Measurements from ENCODE around the gene QKI. TPM values are rescaled to one million over a fixed set of nuclear protein-coding genes. Genes with fewer than 3 reads are reported as not detected.

Gene QKI
- total RNA-seq, 2 experiments from 2014 or later, result 48.6 to 62.7 TPM

GRCh38 chr6:163543321-163543720 is 128.8 kb downstream of the QKI start:
- H3K4me3 Mint-ChIP-seq, result no peak overlapping the region
- ChIA-PET POLR2A (no interaction called here), CTCF (interaction anchor here (0.9 to 1.9 kb wide), 2 partner anchors 10 to 11 kb away, joined by 3 to 4 read pairs; no protein-coding TSS in a partner anchor)
- DNase-seq (no peak), ATAC-seq (no peak)
- H3K9me3 Mint-ChIP-seq (ENCODE audit: low read depth), result no peaks in the 10 kb centered on the region
- peaks cover 8% of the 10 kb centered on the region for H3K36me3 Mint-ChIP-seq (ENCODE audit: low read depth)
- no peaks in the 10 kb centered on the region for H3K27me3 Mint-ChIP-seq
- intact Hi-C loops (cut with DNase I, micrococcal nuclease), result no loop called here
- H3K4me1 Mint-ChIP-seq, result peaks cover 9% of the 10 kb centered on the region
- H3K27ac Mint-ChIP-seq, result no peak overlapping the region

- no peak overlapping the region for H3K27ac Mint-ChIP-seq
- H3K4me3 Mint-ChIP-seq, result no peak overlapping the region
- peaks cover 4% of the 10 kb centered on the region for H3K4me1 Mint-ChIP-seq
- H3K9me3 Mint-ChIP-seq (ENCODE audit: low read depth), result no peaks in the 10 kb centered on the region
- ChIA-PET POLR2A (no interaction called here), CTCF (no interaction called here)
- no peak for ATAC-seq
- peaks cover 11% of the 10 kb centered on the region for H3K36me3 Mint-ChIP-seq (ENCODE audit: low read depth)
- no peaks in the 10 kb centered on the region for H3K27me3 Mint-ChIP-seq
- no peak for DNase-seq
- intact Hi-C loops (cut with DNase I, micrococcal nuclease), result no loop called here
These were observed 130.9 kb downstream of the QKI start for GRCh38 chr6:163545370-163545769.

- H3K4me3 Mint-ChIP-seq, result no peak overlapping the region
- ChIA-PET CTCF (no interaction called here), POLR2A (no interaction called here)
- ATAC-seq (no peak), DNase-seq (no peak)
- no peaks in the 10 kb centered on the region for H3K9me3 Mint-ChIP-seq (ENCODE audit: low read depth)
- H3K27ac Mint-ChIP-seq, result no peak overlapping the region
- H3K36me3 Mint-ChIP-seq (ENCODE audit: low read depth), result peaks cover 11% of the 10 kb centered on the region
- no peaks in the 10 kb centered on the region for H3K27me3 Mint-ChIP-seq
- intact Hi-C loops (cut with DNase I, micrococcal nuclease), result no loop called here
- peaks cover 7% of the 10 kb centered on the region for H3K4me1 Mint-ChIP-seq
These were observed 132.8 kb downstream of the QKI start for GRCh38 chr6:163547287-163547686.

- no peak overlapping the region for H3K27ac Mint-ChIP-seq
- ATAC-seq, result no peak
- no peak for DNase-seq
- POLR2A ChIA-PET, result no interaction called here
- H3K9me3 Mint-ChIP-seq (ENCODE audit: low read depth), result no peaks in the 10 kb centered on the region
- H3K4me3 Mint-ChIP-seq, result no peak overlapping the region
- intact Hi-C loops (cut with DNase I, micrococcal nuclease), result no loop called here
- H3K36me3 Mint-ChIP-seq (ENCODE audit: low read depth), result peaks cover 13% of the 10 kb centered on the region
- CTCF ChIA-PET, result interaction anchor here (0.6 kb wide), 1 partner anchor 13 kb away, joined by 3 read pairs; no protein-coding TSS in a partner anchor
- H3K4me1 Mint-ChIP-seq, result peaks cover 7% of the 10 kb centered on the region
- H3K27me3 Mint-ChIP-seq, result no peaks in the 10 kb centered on the region
These were observed 134.1 kb downstream of the QKI start for GRCh38 chr6:163548624-163549023.

GRCh38 chr6:163554032-163554431 is 139.5 kb downstream of the QKI start:
- POLR2A ChIA-PET, result no interaction called here
- Mint-ChIP-seq H3K9me3 (ENCODE audit: low read depth) (no peaks in the 10 kb centered on the region), H3K27me3 (no peaks in the 10 kb centered on the region), H3K4me1 (peaks cover 7% of the 10 kb centered on the region), H3K4me3 (no peak overlapping the region), H3K36me3 (ENCODE audit: low read depth) (peaks cover 28% of the 10 kb centered on the region), H3K27ac (no peak overlapping the region)
- no peak for DNase-seq
- intact Hi-C loops (cut with DNase I, micrococcal nuclease), result loop anchor here (1.0 to 10.0 kb wide), 4 partner anchors 137 to 401 kb away; no protein-coding TSS in a partner anchor
- CTCF ChIA-PET, result interaction anchor here (0.6 to 2.8 kb wide), 13 partner anchors 10 to 383 kb away, joined by 3 to 8 read pairs (median 4); no protein-coding TSS in a partner anchor
- ATAC-seq, result no peak

- DNase-seq, result peak; percentile 81
- ATAC-seq, result peak; percentile 78
- H3K9me3 Mint-ChIP-seq (ENCODE audit: low read depth), result no peaks in the 10 kb centered on the region
- peaks cover 29% of the 10 kb centered on the region for H3K36me3 Mint-ChIP-seq (ENCODE audit: low read depth)
- CTCF ChIA-PET, result interaction anchor here (0.7 to 2.8 kb wide), 11 partner anchors 9 to 384 kb away, joined by 3 to 8 read pairs (median 4); no protein-coding TSS in a partner anchor
- intact Hi-C loops (cut with DNase I, micrococcal nuclease), result loop anchor here (1.0 to 10.0 kb wide), 4 partner anchors 137 to 400 kb away; no protein-coding TSS in a partner anchor
- H3K4me1 Mint-ChIP-seq, result peaks cover 7% of the 10 kb centered on the region
- no peak overlapping the region for H3K27ac Mint-ChIP-seq
- POLR2A ChIA-PET, result no interaction called here
- H3K4me3 Mint-ChIP-seq, result no peak overlapping the region
- H3K27me3 Mint-ChIP-seq, result no peaks in the 10 kb centered on the region
These were observed 140.1 kb downstream of the QKI start for GRCh38 chr6:163554663-163555062.

GRCh38 chr6:163559661-163560060 is 145.1 kb downstream of the QKI start:
- intact Hi-C loops (cut with DNase I, micrococcal nuclease), result loop anchor here in 1 of 2 experiments (10.0 kb wide), 1 partner anchor 395 kb away; no protein-coding TSS in a partner anchor
- no peaks in the 10 kb centered on the region for H3K4me1 Mint-ChIP-seq
- POLR2A ChIA-PET, result no interaction called here
- no peak overlapping the region for H3K27ac Mint-ChIP-seq
- CTCF ChIA-PET, result interaction anchor here (1.3 kb wide), 1 partner anchor 10 kb away, joined by 3 read pairs; no protein-coding TSS in a partner anchor
- no peaks in the 10 kb centered on the region for H3K27me3 Mint-ChIP-seq
- H3K9me3 Mint-ChIP-seq (ENCODE audit: low read depth), result no peaks in the 10 kb centered on the region
- H3K36me3 Mint-ChIP-seq (ENCODE audit: low read depth), result peaks cover 35% of the 10 kb centered on the region
- ATAC-seq (no peak), DNase-seq (no peak)
- no peak overlapping the region for H3K4me3 Mint-ChIP-seq

- POLR2A ChIA-PET, result no interaction called here
- H3K27me3 Mint-ChIP-seq, result no peaks in the 10 kb centered on the region
- no peaks in the 10 kb centered on the region for H3K4me1 Mint-ChIP-seq
- CTCF ChIA-PET, result interaction anchor here (1.5 kb wide), 1 partner anchor 9 kb away, joined by 7 read pairs; no protein-coding TSS in a partner anchor
- no peak for ATAC-seq
- intact Hi-C loops (cut with DNase I, micrococcal nuclease), result no loop called here
- H3K4me3 Mint-ChIP-seq, result no peak overlapping the region
- peaks cover 26% of the 10 kb centered on the region for H3K36me3 Mint-ChIP-seq (ENCODE audit: low read depth)
- H3K27ac Mint-ChIP-seq, result no peak overlapping the region
- H3K9me3 Mint-ChIP-seq (ENCODE audit: low read depth), result no peaks in the 10 kb centered on the region
- DNase-seq, result no peak
These were observed 148.8 kb downstream of the QKI start for GRCh38 chr6:163563318-163563717.

GRCh38 chr6:163564534-163564933 is 150.0 kb downstream of the QKI start:
- DNase-seq (no peak), ATAC-seq (no peak)
- ChIA-PET POLR2A (no interaction called here), CTCF (interaction anchor here (1.5 kb wide), 1 partner anchor 10 kb away, joined by 7 read pairs; no protein-coding TSS in a partner anchor)
- Mint-ChIP-seq H3K4me1 (no peaks in the 10 kb centered on the region), H3K27ac (no peak overlapping the region), H3K9me3 (ENCODE audit: low read depth) (no peaks in the 10 kb centered on the region), H3K36me3 (ENCODE audit: low read depth) (peaks cover 18% of the 10 kb centered on the region), H3K27me3 (no peaks in the 10 kb centered on the region), H3K4me3 (no peak overlapping the region)
- intact Hi-C loops (cut with DNase I, micrococcal nuclease), result no loop called here

- POLR2A ChIA-PET, result no interaction called here
- intact Hi-C loops (cut with DNase I, micrococcal nuclease), result no loop called here
- no peak for ATAC-seq
These were observed 150.6 kb downstream of the QKI start for GRCh38 chr6:163565140-163565539.

GRCh38 chr6:163566056-163566455 is 151.5 kb downstream of the QKI start:
- intact Hi-C loops (cut with DNase I, micrococcal nuclease), result no loop called here
- no peak for ATAC-seq

More at GRCh38 chr6:163565140-163565539, 150.6 kb downstream of the QKI start:
- Mint-ChIP-seq H3K4me1 (no peaks in the 10 kb centered on the region), H3K9me3 (ENCODE audit: low read depth) (no peaks in the 10 kb centered on the region), H3K27ac (no peak overlapping the region), H3K4me3 (no peak overlapping the region), H3K36me3 (ENCODE audit: low read depth) (peaks cover 18% of the 10 kb centered on the region), H3K27me3 (no peaks in the 10 kb centered on the region)
- no peak for DNase-seq
- CTCF ChIA-PET, result no interaction called here

GRCh38 chr6:163568275-163568674 is 153.8 kb downstream of the QKI start:
- ChIA-PET POLR2A (no interaction called here), CTCF (no interaction called here)
- DNase-seq (no peak), ATAC-seq (no peak)
- Mint-ChIP-seq H3K4me3 (no peak overlapping the region), H3K4me1 (no peaks in the 10 kb centered on the region), H3K27me3 (no peaks in the 10 kb centered on the region), H3K9me3 (ENCODE audit: low read depth) (no peaks in the 10 kb centered on the region), H3K36me3 (ENCODE audit: low read depth) (peaks cover 26% of the 10 kb centered on the region), H3K27ac (no peak overlapping the region)
- intact Hi-C loops (cut with DNase I, micrococcal nuclease), result no loop called here

More at GRCh38 chr6:163566056-163566455, 151.5 kb downstream of the QKI start:
- no peaks in the 10 kb centered on the region for H3K4me1 Mint-ChIP-seq
- DNase-seq, result no peak
- POLR2A ChIA-PET, result no interaction called here
- H3K4me3 Mint-ChIP-seq, result no peak overlapping the region
- H3K27me3 Mint-ChIP-seq, result no peaks in the 10 kb centered on the region
- H3K27ac Mint-ChIP-seq, result no peak overlapping the region
- no peaks in the 10 kb centered on the region for H3K9me3 Mint-ChIP-seq (ENCODE audit: low read depth)
- peaks cover 25% of the 10 kb centered on the region for H3K36me3 Mint-ChIP-seq (ENCODE audit: low read depth)
- CTCF ChIA-PET, result interaction anchor here (1.6 kb wide), 1 partner anchor 12 kb away, joined by 7 read pairs; no protein-coding TSS in a partner anchor

Data from activated CD4-positive, alpha-beta T cell treated with anti-CD3 and anti-CD28 coated beads for 36 hours (primary cell).